Gastrocnemius medialis (tissue), 4 donors: ENCODE results near the gene CD28. TPM values are rescaled to one million over a fixed set of nuclear protein-coding genes. Genes with fewer than 3 reads are reported as not detected.
A peak's percentile ranks its signal among the peaks of the same experiment; 100 is the strongest.

Experiments used
- ATAC-seq, 2 donors: fragments of 150-250 bp; one replicate each; pipeline ENCODE4 v1.9.1; 2016
- DNase-seq, 2 donors: peaks; one replicate each; pipeline ENCODE4 v3.0.0-alpha.2; 2019
- H3K27ac ChIP-seq, 4 donors: fragments of 200-600 bp; sonication (generic); 1 replicate in 1 of 4; 2 replicates in 3 of 4; pipeline ENCODE4 v1.5.1; 2016 to 2018; ENCODE audit warnings: mild to moderate bottlenecking in 2 of 4, moderate library complexity in 1 of 4
- H3K27me3 ChIP-seq, 3 donors: fragments of 200-600 bp; sonication (generic) in 2 of 3; 1 replicate in 1 of 3; 2 replicates in 2 of 3; pipeline versions ENCODE4 v1.5.1 to v1.6.0; 2016 to 2019; ENCODE audit warnings: mild to moderate bottlenecking in 1 of 3, moderate library complexity in 1 of 3
- H3K36me3 ChIP-seq, 2 donors: fragments of 200-600 bp; sonication (generic) in 1 of 2; one replicate each; pipeline ENCODE4 v1.5.1; 2017 to 2018
- H3K4me1 ChIP-seq, 2 donors: fragments of 200-600 bp; sonication (generic) in 1 of 2; one replicate each; pipeline ENCODE4 v1.5.1; 2016 to 2017; ENCODE audit warnings: mild to moderate bottlenecking in 2 of 2
- H3K4me3 ChIP-seq, 4 donors: fragments of 200-600 bp; sonication (generic) in 3 of 4; 1 replicate in 1 of 4; 2 replicates in 3 of 4; pipeline ENCODE4 v1.5.1; 2016 to 2019; ENCODE audit warnings: mild to moderate bottlenecking in 2 of 4
- H3K9me3 ChIP-seq, 3 donors: fragments of 200-600 bp; sonication (generic) in 2 of 3; 1 replicate in 1 of 3; 2 replicates in 2 of 3; pipeline ENCODE4 v1.5.1; 2016 to 2019
- POLR2A ChIP-seq, 2 donors: fragments of 450-650 bp; IDR thresholded peaks; one replicate each; pipeline ENCODE4 v1.6.1; 2017; ENCODE audit warnings: antibody characterized with exemption in 2 of 2, mild to moderate bottlenecking in 2 of 2, moderate library complexity in 2 of 2
- in situ Hi-C, 4 donors: fragments of 200-750 bp; cut with MboI; loops; one replicate each; pipeline versions ENCODE4 v1.15.0 to v1.8.0; 2017; ENCODE audit warnings: low sequenced_read_pairs in 4 of 4
- intact Hi-C: fragments of 100-400 bp; cut with DNase I; formaldehyde crosslinking; loops from one replicate; pipeline ENCODE4 v1.15.1; 2023; ENCODE audit warnings: low total_unique reads
- total RNA-seq, 4 donors: library from RNA; depleted of rRNA; stranded (reverse); fragments of >200 nt; gene quantifications; one replicate each; pipeline versions ENCODE4 v1.1.0 to v1.2.3, GENCODE V29; 2016
- TF ChIP-seq, protein P1 (sequence below), 5 experiments: fragments of 450-650 bp in 3 of 5; fragments of 200-600 bp in 2 of 5; sonication (generic) in 2 of 5; IDR thresholded peaks in 4 of 5; conservative IDR thresholded peaks in 1 of 5; 1 replicate in 4 of 5; 2 replicates in 1 of 5; pipeline ENCODE4 v1.5.1; 2016 to 2019; ENCODE audit warnings: antibody characterized with exemption in 5 of 5, mild to moderate bottlenecking in 3 of 5, moderate library complexity in 3 of 5

Gene CD28
- total RNA-seq, 4 donors from 2014 or later, result 0.07 to 0.31 (median 0.09) TPM; not detected in 1

DNA sequence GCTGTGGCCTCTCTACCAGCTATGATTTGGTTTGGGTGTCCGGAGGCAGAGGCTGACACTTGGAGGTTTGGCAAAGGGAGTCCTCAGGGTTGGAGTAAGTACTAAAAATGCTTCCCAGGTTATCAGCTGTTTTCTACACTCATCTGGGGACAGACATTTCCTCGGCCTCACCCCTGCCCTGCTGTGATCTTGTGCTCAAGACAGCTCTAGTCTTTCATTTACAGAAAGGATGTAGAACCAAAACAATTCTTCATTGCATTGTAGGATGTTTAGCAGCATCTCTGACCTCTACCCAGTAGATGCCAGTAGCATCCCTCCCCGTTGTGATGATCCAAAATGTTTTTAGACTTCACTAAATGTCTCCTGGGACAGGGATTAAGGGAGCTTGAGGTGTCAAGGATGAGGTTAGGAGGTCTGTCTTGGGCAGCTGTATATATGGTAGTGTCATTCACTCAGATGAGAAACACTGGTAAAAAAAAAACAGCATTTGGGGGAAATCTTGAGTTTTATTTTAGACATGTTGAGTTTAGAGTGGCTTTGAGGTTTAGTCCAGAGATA, 26.6 kb downstream of the CD28 start:
- H3K9me3 ChIP-seq, result no peaks in the 10 kb centered on the region
- H3K27ac ChIP-seq, result peak overlapping the region in 3 of 4 donors; percentile 65 to 77 (median 70)
- H3K36me3 ChIP-seq, result no peaks in the 10 kb centered on the region
- H3K4me1 ChIP-seq, result peaks cover 9 to 38% of the 10 kb centered on the region in 2 donors
- no peak overlapping the region for H3K4me3 ChIP-seq
- no peak for TF ChIP-seq POLR2A (IDR thresholded peaks at IDR 0.05)
- TF ChIP-seq, protein P1, sequence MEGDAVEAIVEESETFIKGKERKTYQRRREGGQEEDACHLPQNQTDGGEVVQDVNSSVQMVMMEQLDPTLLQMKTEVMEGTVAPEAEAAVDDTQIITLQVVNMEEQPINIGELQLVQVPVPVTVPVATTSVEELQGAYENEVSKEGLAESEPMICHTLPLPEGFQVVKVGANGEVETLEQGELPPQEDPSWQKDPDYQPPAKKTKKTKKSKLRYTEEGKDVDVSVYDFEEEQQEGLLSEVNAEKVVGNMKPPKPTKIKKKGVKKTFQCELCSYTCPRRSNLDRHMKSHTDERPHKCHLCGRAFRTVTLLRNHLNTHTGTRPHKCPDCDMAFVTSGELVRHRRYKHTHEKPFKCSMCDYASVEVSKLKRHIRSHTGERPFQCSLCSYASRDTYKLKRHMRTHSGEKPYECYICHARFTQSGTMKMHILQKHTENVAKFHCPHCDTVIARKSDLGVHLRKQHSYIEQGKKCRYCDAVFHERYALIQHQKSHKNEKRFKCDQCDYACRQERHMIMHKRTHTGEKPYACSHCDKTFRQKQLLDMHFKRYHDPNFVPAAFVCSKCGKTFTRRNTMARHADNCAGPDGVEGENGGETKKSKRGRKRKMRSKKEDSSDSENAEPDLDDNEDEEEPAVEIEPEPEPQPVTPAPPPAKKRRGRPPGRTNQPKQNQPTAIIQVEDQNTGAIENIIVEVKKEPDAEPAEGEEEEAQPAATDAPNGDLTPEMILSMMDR (IDR thresholded peaks at IDR 0.05 in 4 of 5, conservative IDR thresholded peaks at IDR 0.05 in 1 of 5), result no peak
- intact Hi-C loops (no loop called here), in situ Hi-C loops (no loop called here)
- DNase-seq, result no peak
- no peaks in the 10 kb centered on the region for H3K27me3 ChIP-seq
- no peak for ATAC-seq

DNA sequence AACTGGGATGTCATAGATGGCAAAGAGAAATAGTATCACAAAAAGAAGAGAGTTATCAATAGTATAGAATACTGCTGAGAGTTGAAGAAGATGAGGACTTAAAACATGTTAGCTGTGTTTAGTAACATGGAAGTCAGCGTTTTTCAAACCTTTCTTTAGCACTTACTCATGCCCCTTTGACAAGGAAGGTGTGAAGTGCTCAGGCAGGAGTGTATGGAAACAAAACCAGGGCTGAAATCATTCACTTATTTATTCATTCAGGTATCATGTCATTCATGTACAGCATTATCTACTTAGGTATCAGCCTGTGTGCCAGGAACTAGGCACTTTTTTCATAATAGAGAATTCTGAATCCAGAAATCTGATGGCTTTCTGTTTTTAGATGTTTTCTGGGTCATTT, 27.2 kb downstream of the CD28 start:
- H3K9me3 ChIP-seq, result no peaks in the 10 kb centered on the region
- H3K4me3 ChIP-seq, result no peak overlapping the region
- DNase-seq, result no peak
- ATAC-seq, result no peak
- no peak overlapping the region for H3K27ac ChIP-seq
- TF ChIP-seq, protein P1 (IDR thresholded peaks at IDR 0.05 in 4 of 5, conservative IDR thresholded peaks at IDR 0.05 in 1 of 5), result no peak
- no peak for TF ChIP-seq POLR2A (IDR thresholded peaks at IDR 0.05)
- no peaks in the 10 kb centered on the region for H3K27me3 ChIP-seq
- in situ Hi-C loops (no loop called here), intact Hi-C loops (no loop called here)
- H3K36me3 ChIP-seq, result no peaks in the 10 kb centered on the region
- peaks cover 9 to 38% of the 10 kb centered on the region in 2 donors for H3K4me1 ChIP-seq

DNA sequence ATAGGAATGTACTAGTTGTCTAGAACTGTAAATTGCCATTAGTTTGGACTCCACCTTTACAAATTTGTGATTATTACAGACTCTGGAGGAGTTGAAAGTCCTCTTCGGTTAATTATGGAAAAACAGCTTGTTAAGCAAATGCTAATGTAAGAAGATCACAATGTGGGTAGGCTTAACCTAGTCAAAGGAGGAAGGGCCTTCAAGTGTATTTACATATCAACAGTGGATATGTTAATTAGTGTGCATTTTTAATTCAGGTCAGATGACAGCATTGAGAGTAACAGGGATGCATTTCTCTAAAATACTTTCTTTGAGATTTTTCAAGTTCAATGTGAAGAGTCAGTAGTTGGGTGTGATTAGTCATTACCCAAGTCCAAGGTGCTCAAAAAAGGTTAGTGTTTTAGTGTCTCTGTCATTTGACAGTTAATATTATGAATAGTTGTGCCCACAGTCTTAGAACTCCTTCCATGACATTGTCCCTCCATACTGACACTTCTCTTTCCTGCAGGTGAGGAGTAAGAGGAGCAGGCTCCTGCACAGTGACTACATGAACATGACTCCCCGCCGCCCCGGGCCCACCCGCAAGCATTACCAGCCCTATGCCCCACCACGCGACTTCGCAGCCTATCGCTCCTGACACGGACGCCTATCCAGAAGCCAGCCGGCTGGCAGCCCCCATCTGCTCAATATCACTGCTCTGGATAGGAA, 28.0 kb downstream of the CD28 start:
- Histone ChIP-seq H3K27ac (no peak overlapping the region), H3K4me1 (peaks cover 9 to 36% of the 10 kb centered on the region in 2 donors), H3K4me3 (no peak overlapping the region), H3K27me3 (no peaks in the 10 kb centered on the region), H3K9me3 (no peaks in the 10 kb centered on the region), H3K36me3 (no peaks in the 10 kb centered on the region)
- ATAC-seq, result no peak
- DNase-seq, result no peak
- TF ChIP-seq, protein P1 (IDR thresholded peaks at IDR 0.05 in 4 of 5, conservative IDR thresholded peaks at IDR 0.05 in 1 of 5), result no peak
- no peak for TF ChIP-seq POLR2A (IDR thresholded peaks at IDR 0.05)
- intact Hi-C loops, result no loop called here
- in situ Hi-C loops, result no loop called here

DNA sequence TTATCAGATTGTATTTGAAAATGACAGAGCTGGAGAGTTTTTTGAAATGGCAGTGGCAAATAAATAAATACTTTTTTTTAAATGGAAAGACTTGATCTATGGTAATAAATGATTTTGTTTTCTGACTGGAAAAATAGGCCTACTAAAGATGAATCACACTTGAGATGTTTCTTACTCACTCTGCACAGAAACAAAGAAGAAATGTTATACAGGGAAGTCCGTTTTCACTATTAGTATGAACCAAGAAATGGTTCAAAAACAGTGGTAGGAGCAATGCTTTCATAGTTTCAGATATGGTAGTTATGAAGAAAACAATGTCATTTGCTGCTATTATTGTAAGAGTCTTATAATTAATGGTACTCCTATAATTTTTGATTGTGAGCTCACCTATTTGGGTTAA, 30.9 kb downstream of the CD28 start:
- in situ Hi-C loops, result no loop called here
- Histone ChIP-seq H3K36me3 (no peaks in the 10 kb centered on the region), H3K27me3 (no peaks in the 10 kb centered on the region), H3K4me1 (peaks cover 2 to 13% of the 10 kb centered on the region in 2 donors), H3K27ac (no peak overlapping the region), H3K9me3 (no peaks in the 10 kb centered on the region), H3K4me3 (no peak overlapping the region)
- DNase-seq (no peak), ATAC-seq (no peak)
- intact Hi-C loops, result no loop called here
- no peak for TF ChIP-seq POLR2A (IDR thresholded peaks at IDR 0.05)
- TF ChIP-seq, protein P1 (IDR thresholded peaks at IDR 0.05 in 4 of 5, conservative IDR thresholded peaks at IDR 0.05 in 1 of 5), result no peak
